ENCODE data around the gene CREG1.

DNA sequence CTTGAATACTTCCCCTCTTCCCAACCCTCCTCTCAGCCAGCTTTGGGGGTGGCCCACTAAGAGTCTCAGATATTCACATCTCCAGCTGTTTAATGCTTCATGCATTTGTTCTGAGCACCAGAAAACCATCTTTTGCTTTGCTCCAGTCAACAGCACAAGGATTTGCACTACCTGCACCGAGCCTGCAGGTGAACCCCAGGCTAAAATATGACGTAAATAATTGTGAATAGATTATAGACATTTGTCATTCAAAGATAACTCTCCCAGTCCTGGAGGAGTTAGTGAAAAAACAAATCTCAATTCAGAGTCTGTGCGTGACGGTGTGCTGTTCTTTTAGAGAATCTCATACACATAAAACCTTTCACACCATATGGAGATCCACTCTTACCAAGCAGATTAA, 42.7 kb downstream of the CREG1 start:
- TF ChIP-seq GATA2 (IDR thresholded peaks at IDR 0.05; ENCODE audit: low read depth, low read length): no peak
- TF ChIP-seq GATA3 (IDR thresholded peaks at IDR 0.05; ENCODE audit: low read depth, low read length): no peak

All from SH-SY5Y (cell line).